Epithelial cell of esophagus (primary cell): ENCODE measurements around the gene TSNAX.
"Not testable (repeated sequence)": the region's sequence is repeated elsewhere in the genome, so short reads cannot be mapped to it uniquely, and the experiment has no call there.

Experiments used
- DNase-seq: peaks from one replicate; pipeline ENCODE4 v3.0.0; 2010; ENCODE audit warnings: low read depth
- H3K4me3 ChIP-seq: 2 replicates; pipeline ENCODE4 v1.5.1; 2011; ENCODE audit warnings: mild to moderate bottlenecking, low read length, control low read depth
- CTCF ChIP-seq: IDR thresholded peaks from 2 replicates; pipeline ENCODE4 v1.5.1; 2011; ENCODE audit warnings: low read depth, mild to moderate bottlenecking, low read length, control low read depth, inconsistent platforms; ENCODE audit not compliant: insufficient read depth; ENCODE audit errors: missing control alignments

The TSNAX gene

GRCh38 chr1:231584921-231585320 is 56.5 kb downstream of the TSNAX start:
- no peak overlapping the region for H3K4me3 ChIP-seq
- no peak for TF ChIP-seq CTCF
- DNase-seq, result no peak

- no peak overlapping the region for H3K4me3 ChIP-seq
- TF ChIP-seq CTCF, result peak; percentile 88
- peak; percentile 79 for DNase-seq
Observed at GRCh38 chr1:231590453-231591198, 62.2 kb downstream of the TSNAX start.

GRCh38 chr1:231591466-231591865 is 63.0 kb downstream of the TSNAX start:
- no peak for TF ChIP-seq CTCF
- DNase-seq, result no peak
- H3K4me3 ChIP-seq, result no peak overlapping the region

GRCh38 chr1:231592809-231593208 is 64.3 kb downstream of the TSNAX start:
- no peak for TF ChIP-seq CTCF
- no peak for DNase-seq
- H3K4me3 ChIP-seq, result no peak overlapping the region

- not testable (repeated sequence) for H3K4me3 ChIP-seq, DNase-seq
Observed at GRCh38 chr1:231593264-231593663, 64.8 kb downstream of the TSNAX start.

GRCh38 chr1:231594123-231594522 is 65.7 kb downstream of the TSNAX start:
- DNase-seq, result no peak
- no peak for TF ChIP-seq CTCF

GRCh38 chr1:231594749-231595148 is 66.3 kb downstream of the TSNAX start:
- DNase-seq, result no peak
- H3K4me3 ChIP-seq, result no peak overlapping the region
- TF ChIP-seq CTCF, result no peak

More at GRCh38 chr1:231594123-231594522, 65.7 kb downstream of the TSNAX start:
- no peak overlapping the region for H3K4me3 ChIP-seq
